Measurements from ENCODE around the gene GPR21.

GRCh38 chr9:122991370-122991830 lies 42.1 kb upstream of the GPR21 start:
- TF ChIP-seq, protein P1, sequence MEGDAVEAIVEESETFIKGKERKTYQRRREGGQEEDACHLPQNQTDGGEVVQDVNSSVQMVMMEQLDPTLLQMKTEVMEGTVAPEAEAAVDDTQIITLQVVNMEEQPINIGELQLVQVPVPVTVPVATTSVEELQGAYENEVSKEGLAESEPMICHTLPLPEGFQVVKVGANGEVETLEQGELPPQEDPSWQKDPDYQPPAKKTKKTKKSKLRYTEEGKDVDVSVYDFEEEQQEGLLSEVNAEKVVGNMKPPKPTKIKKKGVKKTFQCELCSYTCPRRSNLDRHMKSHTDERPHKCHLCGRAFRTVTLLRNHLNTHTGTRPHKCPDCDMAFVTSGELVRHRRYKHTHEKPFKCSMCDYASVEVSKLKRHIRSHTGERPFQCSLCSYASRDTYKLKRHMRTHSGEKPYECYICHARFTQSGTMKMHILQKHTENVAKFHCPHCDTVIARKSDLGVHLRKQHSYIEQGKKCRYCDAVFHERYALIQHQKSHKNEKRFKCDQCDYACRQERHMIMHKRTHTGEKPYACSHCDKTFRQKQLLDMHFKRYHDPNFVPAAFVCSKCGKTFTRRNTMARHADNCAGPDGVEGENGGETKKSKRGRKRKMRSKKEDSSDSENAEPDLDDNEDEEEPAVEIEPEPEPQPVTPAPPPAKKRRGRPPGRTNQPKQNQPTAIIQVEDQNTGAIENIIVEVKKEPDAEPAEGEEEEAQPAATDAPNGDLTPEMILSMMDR (IDR thresholded peaks at IDR 0.05) = peak in 5 of 7 experiments; percentile 40 to 76 (median 63)
- TF ChIP-seq POLR2A (IDR thresholded peaks at IDR 0.05) = no peak

Measured in stomach (tissue), 4 donors.